SK-N-SH treated with all-trans-retinoic acid at 6 μM for 48 hours (cell line): ENCODE results near the gene STK11.

ENCODE experiments used
- ARNTL ChIP-seq: fragments of 450-650 bp; formaldehyde crosslinking; IDR thresholded peaks from 2 replicates; pipeline ENCODE4 v1.5.0; 2020; ENCODE audit warnings: low read depth, mild to moderate bottlenecking, moderate library complexity, borderline replicate concordance
- ESRRG ChIP-seq: fragments of 250-450 bp; sonication (Bioruptor Pico); IDR thresholded peaks from 2 replicates; pipeline ENCODE4 v1.6.1; 2021; ENCODE audit warnings: mild to moderate bottlenecking
- PATZ1 ChIP-seq: fragments of 250-450 bp; sonication (Bioruptor Pico); IDR thresholded peaks from 2 replicates; pipeline ENCODE4 v1.8.0; 2020; ENCODE audit warnings: mild to moderate bottlenecking, moderate library complexity, borderline replicate concordance
- POU6F1 ChIP-seq: fragments of 250-450 bp; sonication (Bioruptor Pico); IDR thresholded peaks from 2 replicates; pipeline ENCODE4 v1.8.0; 2021; ENCODE audit warnings: low read depth, mild to moderate bottlenecking, moderate library complexity, borderline replicate concordance
- ZFP30 ChIP-seq: fragments of 450-650 bp; formaldehyde crosslinking; IDR thresholded peaks from 2 replicates; pipeline ENCODE4 v1.5.0; 2022; ENCODE audit warnings: mild to moderate bottlenecking, moderate library complexity

- TF ChIP-seq ZFP30 (no peak), POU6F1 (CRISPR knock-in tag) (no peak), ARNTL (CRISPR knock-in tag) (no peak), PATZ1 (CRISPR knock-in tag) (no peak), ESRRG (CRISPR knock-in tag) (no peak)
Measured at GRCh38 chr19:1254081-1254527, 48.5 kb downstream of the STK11 start.
